ENCODE data around the gene STRA8.

STRA8 gene

GRCh38 chr7:135247746-135248471, 14.3 kb downstream of the STRA8 start:
- Histone ChIP-seq H3K4me3 (replicated peaks; ENCODE audit: low read depth, low read length) (no peak overlapping the region), H3K36me3 (ENCODE audit: control insufficient read depth, insufficient read depth, low read length) (no peaks in the 10 kb centered on the region), H3K27me3 (replicated peaks; ENCODE audit: control insufficient read depth, insufficient read depth, low read length) (no peaks in the 10 kb centered on the region)
- TF ChIP-seq CTCF (IDR thresholded peaks at IDR 0.05; ENCODE audit: insufficient read depth, low read length, poor library complexity, severe bottlenecking): no peak
- no peak for DNase-seq (ENCODE audit: extremely low read depth, insufficient read length)

GRCh38 chr7:135248546-135248945, 14.9 kb downstream of the STRA8 start:
- no peak for DNase-seq (ENCODE audit: extremely low read depth, insufficient read length)
- Histone ChIP-seq H3K27me3 (replicated peaks; ENCODE audit: control insufficient read depth, insufficient read depth, low read length) (no peaks in the 10 kb centered on the region), H3K36me3 (ENCODE audit: control insufficient read depth, insufficient read depth, low read length) (no peaks in the 10 kb centered on the region), H3K4me3 (replicated peaks; ENCODE audit: low read depth, low read length) (no peak overlapping the region)
- no peak for TF ChIP-seq CTCF (IDR thresholded peaks at IDR 0.05; ENCODE audit: insufficient read depth, low read length, poor library complexity, severe bottlenecking)

- Histone ChIP-seq H3K36me3 (ENCODE audit: control insufficient read depth, insufficient read depth, low read length) (no peaks in the 10 kb centered on the region), H3K27me3 (replicated peaks; ENCODE audit: control insufficient read depth, insufficient read depth, low read length) (no peaks in the 10 kb centered on the region), H3K4me3 (replicated peaks; ENCODE audit: low read depth, low read length) (no peak overlapping the region)
- no peak for TF ChIP-seq CTCF (IDR thresholded peaks at IDR 0.05; ENCODE audit: insufficient read depth, low read length, poor library complexity, severe bottlenecking)
- DNase-seq (ENCODE audit: extremely low read depth, insufficient read length): no peak
Observed at GRCh38 chr7:135251496-135252391, 18.1 kb downstream of the STRA8 start.

GRCh38 chr7:135253851-135254771, 20.5 kb downstream of the STRA8 start:
- DNase-seq (ENCODE audit: extremely low read depth, insufficient read length): no peak
- TF ChIP-seq CTCF (IDR thresholded peaks at IDR 0.05; ENCODE audit: insufficient read depth, low read length, poor library complexity, severe bottlenecking): no peak
- H3K36me3 ChIP-seq (ENCODE audit: control insufficient read depth, insufficient read depth, low read length): no peaks in the 10 kb centered on the region
- H3K27me3 ChIP-seq (replicated peaks; ENCODE audit: control insufficient read depth, insufficient read depth, low read length): no peaks in the 10 kb centered on the region
- no peak overlapping the region for H3K4me3 ChIP-seq (replicated peaks; ENCODE audit: low read depth, low read length)

GRCh38 chr7:135257790-135258189, 24.2 kb downstream of the STRA8 start:
- H3K36me3 ChIP-seq (ENCODE audit: control insufficient read depth, insufficient read depth, low read length): no peaks in the 10 kb centered on the region
- no peak for TF ChIP-seq CTCF (IDR thresholded peaks at IDR 0.05; ENCODE audit: insufficient read depth, low read length, poor library complexity, severe bottlenecking)
- no peak overlapping the region for H3K4me3 ChIP-seq (replicated peaks; ENCODE audit: low read depth, low read length)
- no peak for DNase-seq (ENCODE audit: extremely low read depth, insufficient read length)
- H3K27me3 ChIP-seq (replicated peaks; ENCODE audit: control insufficient read depth, insufficient read depth, low read length): no peaks in the 10 kb centered on the region

Measured in GM06990 (cell line).